Measurements from ENCODE around the gene FBXO4.

DNA sequence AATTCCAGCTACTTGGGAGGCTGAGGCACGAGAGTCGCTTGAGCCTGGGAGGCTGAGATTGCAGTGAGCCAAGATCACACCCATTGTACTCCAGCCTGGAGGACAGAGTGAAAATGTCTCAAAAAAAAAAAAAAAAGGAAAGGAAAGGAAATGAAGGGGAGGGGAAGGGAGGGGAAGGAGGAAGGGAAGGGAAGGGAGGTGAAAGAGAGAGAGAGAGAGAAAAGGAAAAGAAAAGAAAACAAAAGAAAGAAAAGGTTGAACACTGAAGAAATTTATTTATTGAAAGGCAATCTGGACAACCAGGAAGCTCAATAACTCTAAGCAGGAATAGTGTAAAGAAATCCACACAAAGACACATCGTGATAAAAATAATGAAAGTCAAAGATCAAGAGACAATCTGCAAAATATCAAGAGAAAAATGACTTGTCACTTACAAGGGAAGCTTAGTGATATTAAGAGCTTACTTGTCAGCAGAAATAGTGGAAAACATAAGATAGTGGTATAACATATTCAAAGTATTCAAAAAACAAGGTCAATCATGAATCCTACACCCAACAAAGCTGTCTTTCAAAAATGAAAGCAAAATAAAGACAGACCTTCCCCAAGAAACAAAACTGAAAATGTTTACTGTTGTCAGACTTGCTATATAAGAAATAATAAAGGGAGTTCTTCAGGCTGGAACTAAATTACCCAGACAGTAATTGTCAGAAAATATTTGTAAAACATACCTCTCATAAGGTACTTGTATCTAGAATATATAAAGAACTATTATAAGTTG lies 31.8 kb upstream of the FBXO4 start:
- no peak for TF ChIP-seq EZH2 (IDR thresholded peaks at IDR 0.05; ENCODE audit: low read length)
- TF ChIP-seq, protein P1, sequence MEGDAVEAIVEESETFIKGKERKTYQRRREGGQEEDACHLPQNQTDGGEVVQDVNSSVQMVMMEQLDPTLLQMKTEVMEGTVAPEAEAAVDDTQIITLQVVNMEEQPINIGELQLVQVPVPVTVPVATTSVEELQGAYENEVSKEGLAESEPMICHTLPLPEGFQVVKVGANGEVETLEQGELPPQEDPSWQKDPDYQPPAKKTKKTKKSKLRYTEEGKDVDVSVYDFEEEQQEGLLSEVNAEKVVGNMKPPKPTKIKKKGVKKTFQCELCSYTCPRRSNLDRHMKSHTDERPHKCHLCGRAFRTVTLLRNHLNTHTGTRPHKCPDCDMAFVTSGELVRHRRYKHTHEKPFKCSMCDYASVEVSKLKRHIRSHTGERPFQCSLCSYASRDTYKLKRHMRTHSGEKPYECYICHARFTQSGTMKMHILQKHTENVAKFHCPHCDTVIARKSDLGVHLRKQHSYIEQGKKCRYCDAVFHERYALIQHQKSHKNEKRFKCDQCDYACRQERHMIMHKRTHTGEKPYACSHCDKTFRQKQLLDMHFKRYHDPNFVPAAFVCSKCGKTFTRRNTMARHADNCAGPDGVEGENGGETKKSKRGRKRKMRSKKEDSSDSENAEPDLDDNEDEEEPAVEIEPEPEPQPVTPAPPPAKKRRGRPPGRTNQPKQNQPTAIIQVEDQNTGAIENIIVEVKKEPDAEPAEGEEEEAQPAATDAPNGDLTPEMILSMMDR (optimal IDR thresholded peaks at IDR 0.05 in 1 of 3, IDR thresholded peaks at IDR 0.05 in 1 of 3, conservative IDR thresholded peaks at IDR 0.05 in 1 of 3; ENCODE audit: extremely low read depth in 1 of 3, insufficient read depth in 2 of 3, low read length in 3 of 3) = no peak
